ENCODE measurements around the gene TBC1D17.

DNA sequence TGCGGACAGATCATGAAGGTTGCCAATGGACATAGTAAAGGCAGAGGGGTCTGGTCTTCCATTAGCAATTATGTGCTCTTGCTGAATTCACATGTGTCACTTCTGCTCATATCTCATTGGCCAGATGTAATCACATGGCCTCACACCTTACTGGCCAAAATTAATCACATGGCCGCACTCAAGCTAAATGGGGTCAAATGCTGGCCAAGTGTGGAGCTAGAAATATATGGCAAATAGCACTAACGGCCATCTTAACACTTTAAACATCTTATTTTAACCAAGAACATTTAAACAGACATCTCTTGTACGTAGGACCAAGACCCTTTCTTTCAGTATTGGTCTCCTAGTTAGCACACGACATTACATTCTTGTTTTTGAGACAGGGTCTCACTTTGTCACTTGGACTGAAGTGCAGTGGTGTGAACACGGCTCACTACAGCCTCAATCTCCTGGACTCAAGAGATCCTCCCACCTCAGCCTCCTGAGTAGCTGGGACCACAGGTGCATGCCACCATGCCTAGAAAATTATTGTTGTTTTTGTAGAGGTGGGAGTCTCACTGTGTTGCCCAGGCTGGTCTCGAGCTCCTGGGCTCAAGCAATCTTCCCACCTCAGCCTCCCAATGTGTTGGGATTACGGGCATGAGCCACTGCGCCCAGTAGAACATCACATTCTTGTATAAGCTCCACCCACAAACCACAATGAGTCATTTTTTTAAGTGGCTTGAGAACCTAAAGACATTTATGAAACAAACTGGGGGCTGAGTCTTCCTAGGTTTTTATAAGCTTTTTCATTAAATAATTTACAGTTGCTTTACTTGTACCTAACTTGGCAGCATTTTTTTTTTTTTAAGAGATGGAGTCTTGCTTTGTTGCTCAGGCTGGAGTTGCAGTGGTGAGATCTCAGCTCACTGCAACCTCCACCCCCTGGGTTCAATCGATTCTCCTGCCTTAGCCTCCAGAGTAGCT is 29.5 kb upstream of the TBC1D17 start:
- TF ChIP-seq TAF1 (IDR thresholded peaks at IDR 0.05; ENCODE audit: low read depth, low read length) = no peak
- no peak for TF ChIP-seq POLR2A (IDR thresholded peaks at IDR 0.05; ENCODE audit: low read depth, low read length)

Data from GM12891 (cell line).